ENCODE data around the gene DRC7.

DNA sequence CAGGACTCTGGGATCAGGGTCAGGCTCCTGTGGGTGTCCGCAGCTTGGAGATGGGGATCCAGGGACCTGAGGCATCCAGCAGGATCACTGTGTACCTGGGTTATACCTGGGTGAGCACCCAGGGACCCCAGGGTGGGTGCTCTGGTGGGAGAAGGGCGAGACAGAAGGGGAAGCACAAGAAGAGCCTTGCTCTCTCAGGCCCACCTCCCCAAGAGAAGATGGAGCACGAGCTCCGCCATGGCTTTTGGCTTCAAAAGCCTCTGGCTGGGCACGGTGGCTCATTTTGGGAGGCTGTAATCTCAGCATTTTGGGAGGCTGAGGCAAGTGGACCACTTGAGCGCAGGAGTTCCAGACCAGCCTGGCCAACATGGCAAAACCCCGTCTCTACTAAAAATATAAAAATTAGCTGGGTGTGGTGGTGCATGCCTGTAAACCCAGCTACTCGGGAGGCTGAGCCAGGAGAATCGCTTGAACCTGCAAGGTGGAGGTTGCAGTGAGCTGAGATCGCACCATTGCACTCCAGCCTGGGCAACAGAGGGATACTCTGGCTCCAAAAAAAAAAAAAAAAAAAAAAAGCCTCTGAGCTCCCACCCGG lies 8.9 kb downstream of the DRC7 start:
- TF ChIP-seq POLR2A (IDR thresholded peaks at IDR 0.05) (no peak), POLR2AphosphoS5 (IDR thresholded peaks at IDR 0.05) (no peak)
- TF ChIP-seq, protein P1, sequence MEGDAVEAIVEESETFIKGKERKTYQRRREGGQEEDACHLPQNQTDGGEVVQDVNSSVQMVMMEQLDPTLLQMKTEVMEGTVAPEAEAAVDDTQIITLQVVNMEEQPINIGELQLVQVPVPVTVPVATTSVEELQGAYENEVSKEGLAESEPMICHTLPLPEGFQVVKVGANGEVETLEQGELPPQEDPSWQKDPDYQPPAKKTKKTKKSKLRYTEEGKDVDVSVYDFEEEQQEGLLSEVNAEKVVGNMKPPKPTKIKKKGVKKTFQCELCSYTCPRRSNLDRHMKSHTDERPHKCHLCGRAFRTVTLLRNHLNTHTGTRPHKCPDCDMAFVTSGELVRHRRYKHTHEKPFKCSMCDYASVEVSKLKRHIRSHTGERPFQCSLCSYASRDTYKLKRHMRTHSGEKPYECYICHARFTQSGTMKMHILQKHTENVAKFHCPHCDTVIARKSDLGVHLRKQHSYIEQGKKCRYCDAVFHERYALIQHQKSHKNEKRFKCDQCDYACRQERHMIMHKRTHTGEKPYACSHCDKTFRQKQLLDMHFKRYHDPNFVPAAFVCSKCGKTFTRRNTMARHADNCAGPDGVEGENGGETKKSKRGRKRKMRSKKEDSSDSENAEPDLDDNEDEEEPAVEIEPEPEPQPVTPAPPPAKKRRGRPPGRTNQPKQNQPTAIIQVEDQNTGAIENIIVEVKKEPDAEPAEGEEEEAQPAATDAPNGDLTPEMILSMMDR (IDR thresholded peaks at IDR 0.05): no peak
